ENCODE data around the gene SLC44A2.

The SLC44A2 gene

DNA sequence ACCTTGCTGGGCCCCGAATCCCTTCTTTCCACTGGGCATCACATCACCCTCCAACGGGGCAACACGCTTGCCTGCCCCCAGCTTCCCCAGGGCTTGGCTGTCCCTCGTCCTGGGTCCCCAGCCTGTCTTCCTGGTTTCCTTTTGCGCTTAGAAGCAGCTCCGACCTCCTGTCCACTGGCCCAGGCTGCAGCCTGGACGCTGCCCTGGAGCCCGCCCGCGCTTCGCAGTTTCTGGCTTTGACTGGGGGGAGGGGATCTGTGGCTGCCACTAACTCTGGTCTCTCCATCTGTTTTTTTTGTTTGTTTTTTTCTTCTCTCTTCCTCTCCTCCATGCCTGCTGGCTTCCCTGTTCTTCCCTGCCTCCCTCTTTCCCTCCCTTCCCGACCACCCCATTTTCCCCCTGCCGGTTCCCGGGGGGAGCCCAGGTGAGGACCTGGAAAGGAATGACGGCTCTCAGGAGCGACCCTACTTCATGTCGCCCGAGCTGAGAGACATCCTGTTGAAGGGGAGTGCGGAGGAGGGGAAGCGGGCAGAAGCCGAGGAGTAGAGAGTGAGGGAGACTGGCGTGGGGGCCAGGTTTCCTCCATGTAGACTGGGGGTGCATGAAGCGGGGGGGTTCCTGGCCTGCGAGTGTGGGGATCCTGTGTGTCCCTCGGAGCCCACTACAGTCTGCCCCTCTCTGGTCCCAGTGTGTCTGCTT is 17.3 kb downstream of the SLC44A2 start:
- Histone ChIP-seq H3K4me3 (replicated peaks; ENCODE audit: insufficient read depth, low read length) (no peak overlapping the region), H3K27me3 (ENCODE audit: insufficient read depth, poor library complexity, severe bottlenecking) (peaks cover 3% of the 10 kb centered on the region), H3K27ac (replicated peaks) (no peak overlapping the region)
- TF ChIP-seq GABPA (IDR thresholded peaks at IDR 0.05; ENCODE audit: low read depth), result no peak
- TF ChIP-seq, protein P1, sequence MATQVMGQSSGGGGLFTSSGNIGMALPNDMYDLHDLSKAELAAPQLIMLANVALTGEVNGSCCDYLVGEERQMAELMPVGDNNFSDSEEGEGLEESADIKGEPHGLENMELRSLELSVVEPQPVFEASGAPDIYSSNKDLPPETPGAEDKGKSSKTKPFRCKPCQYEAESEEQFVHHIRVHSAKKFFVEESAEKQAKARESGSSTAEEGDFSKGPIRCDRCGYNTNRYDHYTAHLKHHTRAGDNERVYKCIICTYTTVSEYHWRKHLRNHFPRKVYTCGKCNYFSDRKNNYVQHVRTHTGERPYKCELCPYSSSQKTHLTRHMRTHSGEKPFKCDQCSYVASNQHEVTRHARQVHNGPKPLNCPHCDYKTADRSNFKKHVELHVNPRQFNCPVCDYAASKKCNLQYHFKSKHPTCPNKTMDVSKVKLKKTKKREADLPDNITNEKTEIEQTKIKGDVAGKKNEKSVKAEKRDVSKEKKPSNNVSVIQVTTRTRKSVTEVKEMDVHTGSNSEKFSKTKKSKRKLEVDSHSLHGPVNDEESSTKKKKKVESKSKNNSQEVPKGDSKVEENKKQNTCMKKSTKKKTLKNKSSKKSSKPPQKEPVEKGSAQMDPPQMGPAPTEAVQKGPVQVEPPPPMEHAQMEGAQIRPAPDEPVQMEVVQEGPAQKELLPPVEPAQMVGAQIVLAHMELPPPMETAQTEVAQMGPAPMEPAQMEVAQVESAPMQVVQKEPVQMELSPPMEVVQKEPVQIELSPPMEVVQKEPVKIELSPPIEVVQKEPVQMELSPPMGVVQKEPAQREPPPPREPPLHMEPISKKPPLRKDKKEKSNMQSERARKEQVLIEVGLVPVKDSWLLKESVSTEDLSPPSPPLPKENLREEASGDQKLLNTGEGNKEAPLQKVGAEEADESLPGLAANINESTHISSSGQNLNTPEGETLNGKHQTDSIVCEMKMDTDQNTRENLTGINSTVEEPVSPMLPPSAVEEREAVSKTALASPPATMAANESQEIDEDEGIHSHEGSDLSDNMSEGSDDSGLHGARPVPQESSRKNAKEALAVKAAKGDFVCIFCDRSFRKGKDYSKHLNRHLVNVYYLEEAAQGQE (IDR thresholded peaks at IDR 0.05; ENCODE audit: insufficient replicate concordance, low read depth), result no peak
- TF ChIP-seq SPI1 (IDR thresholded peaks at IDR 0.05; ENCODE audit: borderline replicate concordance, low read depth), result no peak
- TF ChIP-seq, protein P2, sequence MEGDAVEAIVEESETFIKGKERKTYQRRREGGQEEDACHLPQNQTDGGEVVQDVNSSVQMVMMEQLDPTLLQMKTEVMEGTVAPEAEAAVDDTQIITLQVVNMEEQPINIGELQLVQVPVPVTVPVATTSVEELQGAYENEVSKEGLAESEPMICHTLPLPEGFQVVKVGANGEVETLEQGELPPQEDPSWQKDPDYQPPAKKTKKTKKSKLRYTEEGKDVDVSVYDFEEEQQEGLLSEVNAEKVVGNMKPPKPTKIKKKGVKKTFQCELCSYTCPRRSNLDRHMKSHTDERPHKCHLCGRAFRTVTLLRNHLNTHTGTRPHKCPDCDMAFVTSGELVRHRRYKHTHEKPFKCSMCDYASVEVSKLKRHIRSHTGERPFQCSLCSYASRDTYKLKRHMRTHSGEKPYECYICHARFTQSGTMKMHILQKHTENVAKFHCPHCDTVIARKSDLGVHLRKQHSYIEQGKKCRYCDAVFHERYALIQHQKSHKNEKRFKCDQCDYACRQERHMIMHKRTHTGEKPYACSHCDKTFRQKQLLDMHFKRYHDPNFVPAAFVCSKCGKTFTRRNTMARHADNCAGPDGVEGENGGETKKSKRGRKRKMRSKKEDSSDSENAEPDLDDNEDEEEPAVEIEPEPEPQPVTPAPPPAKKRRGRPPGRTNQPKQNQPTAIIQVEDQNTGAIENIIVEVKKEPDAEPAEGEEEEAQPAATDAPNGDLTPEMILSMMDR (IDR thresholded peaks at IDR 0.05; ENCODE audit: insufficient read depth, low read length), result no peak
- TF ChIP-seq POLR2AphosphoS5 (IDR thresholded peaks at IDR 0.05; ENCODE audit: low read depth), result no peak
- DNase-seq (ENCODE audit: low read depth in 1 of 2, low spot score in 1 of 2), result no peak

DNA sequence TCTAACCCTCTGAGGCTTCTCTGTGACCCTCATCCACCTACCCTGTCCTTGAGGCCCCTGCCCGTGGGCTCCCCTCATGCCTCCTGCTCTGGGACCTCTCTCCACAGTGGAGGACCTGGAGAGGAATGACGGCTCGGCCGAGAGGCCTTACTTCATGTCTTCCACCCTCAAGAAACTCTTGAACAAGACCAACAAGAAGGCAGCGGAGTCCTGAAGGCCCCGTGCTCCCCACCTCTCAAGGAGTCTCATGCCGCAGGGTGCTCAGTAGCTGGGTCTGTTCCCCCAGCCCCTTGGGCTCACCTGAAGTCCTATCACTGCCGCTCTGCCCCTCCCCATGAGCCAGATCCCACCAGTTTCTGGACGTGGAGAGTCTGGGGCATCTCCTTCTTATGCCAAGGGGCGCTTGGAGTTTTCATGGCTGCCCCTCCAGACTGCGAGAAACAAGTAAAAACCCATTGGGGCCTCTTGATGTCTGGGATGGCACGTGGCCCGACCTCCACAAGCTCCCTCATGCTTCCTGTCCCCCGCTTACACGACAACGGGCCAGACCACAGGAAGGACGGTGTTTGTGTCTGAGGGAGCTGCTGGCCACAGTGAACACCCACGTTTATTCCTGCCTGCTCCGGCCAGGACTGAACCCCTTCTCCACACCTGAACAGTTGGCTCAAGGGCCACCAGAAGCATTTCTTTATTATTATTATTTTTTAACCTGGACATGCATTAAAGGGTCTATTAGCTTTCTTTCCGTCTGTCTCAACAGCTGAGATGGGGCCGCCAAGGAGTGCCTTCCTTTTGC is 18.0 kb downstream of the SLC44A2 start:
- Histone ChIP-seq H3K27ac (replicated peaks) (no peak overlapping the region), H3K27me3 (ENCODE audit: insufficient read depth, poor library complexity, severe bottlenecking) (peaks cover 3% of the 10 kb centered on the region), H3K4me3 (replicated peaks; ENCODE audit: insufficient read depth, low read length) (no peak overlapping the region)
- TF ChIP-seq SPI1 (IDR thresholded peaks at IDR 0.05; ENCODE audit: borderline replicate concordance, low read depth), result no peak
- TF ChIP-seq GABPA (IDR thresholded peaks at IDR 0.05; ENCODE audit: low read depth), result no peak
- no peak for TF ChIP-seq POLR2AphosphoS5 (IDR thresholded peaks at IDR 0.05; ENCODE audit: low read depth)
- TF ChIP-seq, protein P2 (IDR thresholded peaks at IDR 0.05; ENCODE audit: insufficient read depth, low read length), result no peak
- TF ChIP-seq, protein P1 (IDR thresholded peaks at IDR 0.05; ENCODE audit: insufficient replicate concordance, low read depth), result no peak
- no peak for DNase-seq (ENCODE audit: low read depth in 1 of 2, low spot score in 1 of 2)

DNA sequence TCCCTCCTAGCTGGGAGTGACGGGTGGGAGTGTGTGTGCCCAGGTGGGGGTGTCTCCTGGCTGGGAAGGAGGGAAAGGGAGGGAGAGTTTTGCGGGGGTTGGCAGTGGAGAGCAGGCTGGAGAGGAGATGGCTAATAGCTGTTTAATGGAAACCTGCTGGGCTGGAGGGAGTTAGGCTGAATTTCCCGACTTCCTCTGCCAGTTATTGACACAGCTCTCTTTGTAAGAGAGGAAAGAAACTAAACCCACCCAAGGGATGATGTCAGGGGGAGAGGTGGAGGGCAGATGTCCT is 18.6 kb downstream of the SLC44A2 start:
- no peak for TF ChIP-seq GABPA (IDR thresholded peaks at IDR 0.05; ENCODE audit: low read depth)
- TF ChIP-seq, protein P1 (IDR thresholded peaks at IDR 0.05; ENCODE audit: insufficient replicate concordance, low read depth), result no peak
- no peak for TF ChIP-seq SPI1 (IDR thresholded peaks at IDR 0.05; ENCODE audit: borderline replicate concordance, low read depth)
- TF ChIP-seq POLR2AphosphoS5 (IDR thresholded peaks at IDR 0.05; ENCODE audit: low read depth), result no peak
- TF ChIP-seq, protein P2 (IDR thresholded peaks at IDR 0.05; ENCODE audit: insufficient read depth, low read length), result no peak
- no peak for DNase-seq (ENCODE audit: low read depth in 1 of 2, low spot score in 1 of 2)
- peaks cover 3% of the 10 kb centered on the region for H3K27me3 ChIP-seq (ENCODE audit: insufficient read depth, poor library complexity, severe bottlenecking)
- no peak overlapping the region for H3K4me3 ChIP-seq (replicated peaks; ENCODE audit: insufficient read depth, low read length)
- H3K27ac ChIP-seq (replicated peaks), result no peak overlapping the region

Data from HL-60 (cell line).